ENCODE measurements around the gene BRD4.

DNA sequence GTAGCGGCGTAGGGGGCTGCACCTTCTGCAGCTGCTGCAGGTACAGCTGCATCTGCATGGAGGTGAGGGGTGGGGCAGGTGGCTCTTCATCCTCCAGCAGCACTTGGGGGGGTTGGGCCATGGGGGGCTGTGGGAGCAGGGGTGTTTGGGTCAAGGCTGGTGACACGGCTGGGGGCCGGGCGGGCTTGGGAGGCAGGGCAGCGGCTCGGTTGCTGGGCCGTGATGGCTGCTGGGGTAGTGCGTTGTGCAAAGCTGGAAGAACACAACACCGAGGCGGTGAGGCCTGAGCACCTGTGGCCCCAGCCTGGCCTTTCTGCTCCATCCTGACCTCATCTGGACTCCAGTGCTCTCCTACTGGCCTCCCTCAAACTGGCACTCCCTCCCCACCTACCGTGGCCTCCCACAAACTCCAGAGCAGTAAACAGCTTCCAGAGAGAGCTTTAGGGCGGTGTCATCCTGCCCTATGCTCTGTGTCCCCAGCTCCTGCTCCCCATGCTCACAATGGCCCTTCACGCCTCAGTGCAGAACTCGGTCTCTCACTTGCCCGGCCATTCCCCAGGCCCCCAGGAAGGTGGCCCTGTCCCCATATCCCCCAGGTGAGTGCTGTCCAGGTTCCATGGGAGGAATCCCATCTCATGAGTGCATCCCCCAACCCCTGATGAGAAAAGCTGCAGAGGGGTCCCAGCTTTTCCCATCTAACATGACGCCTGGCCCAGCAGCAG is 88.9 kb downstream of the BRD4 start:
- TF ChIP-seq ZNF560 (tag by site-specific recombination; IDR thresholded peaks at IDR 0.05; ENCODE audit: borderline replicate concordance) (no peak), CTCF (tag by site-specific recombination; IDR thresholded peaks at IDR 0.05) (no peak)

All from HEK293 (cell line).